Neutrophil (primary cell): ENCODE results near the gene SOCS1.

Source experiments
- H3K27ac ChIP-seq: fragments of 200-600 bp; sonication (generic); 2 replicates; pipeline ENCODE4 v1.5.1; 2016; ENCODE audit warnings: mild to moderate bottlenecking, moderate library complexity
- H3K27me3 ChIP-seq: fragments of 200-600 bp; sonication (generic); 2 replicates; pipeline ENCODE4 v1.6.0; 2016; ENCODE audit warnings: mild to moderate bottlenecking
- H3K36me3 ChIP-seq: fragments of 200-600 bp; sonication (generic); 2 replicates; pipeline ENCODE4 v1.5.1; 2017
- H3K4me1 ChIP-seq, 2 experiments: fragments of 200-600 bp in 1 of 2; sonication (generic) in 1 of 2; 1 replicate in 1 of 2; 2 replicates in 1 of 2; pipeline versions ENCODE4 v1.5.1 to v1.6.1; 2013 to 2016; ENCODE audit warnings: low read depth in 1 of 2, low read length in 1 of 2, mild to moderate bottlenecking in 1 of 2, moderate library complexity in 1 of 2; ENCODE audit not compliant: control insufficient read depth in 1 of 2, insufficient read depth in 1 of 2
- H3K4me3 ChIP-seq, 2 experiments: fragments of 200-600 bp in 1 of 2; sonication (generic) in 1 of 2; 1 replicate in 1 of 2; 2 replicates in 1 of 2; pipeline ENCODE4 v1.5.1; 2013 to 2016; ENCODE audit warnings: low read depth in 1 of 2, low read length in 1 of 2, mild to moderate bottlenecking in 1 of 2, moderate library complexity in 1 of 2
- H3K9me3 ChIP-seq: fragments of 200-600 bp; sonication (generic); 2 replicates; pipeline ENCODE4 v1.5.1; 2016
- TF ChIP-seq, protein P1 (sequence below): fragments of 200-600 bp; sonication (generic); IDR thresholded peaks from 2 replicates; pipeline ENCODE4 v1.5.1; 2016; ENCODE audit warnings: antibody characterized with exemption

SOCS1 gene

DNA sequence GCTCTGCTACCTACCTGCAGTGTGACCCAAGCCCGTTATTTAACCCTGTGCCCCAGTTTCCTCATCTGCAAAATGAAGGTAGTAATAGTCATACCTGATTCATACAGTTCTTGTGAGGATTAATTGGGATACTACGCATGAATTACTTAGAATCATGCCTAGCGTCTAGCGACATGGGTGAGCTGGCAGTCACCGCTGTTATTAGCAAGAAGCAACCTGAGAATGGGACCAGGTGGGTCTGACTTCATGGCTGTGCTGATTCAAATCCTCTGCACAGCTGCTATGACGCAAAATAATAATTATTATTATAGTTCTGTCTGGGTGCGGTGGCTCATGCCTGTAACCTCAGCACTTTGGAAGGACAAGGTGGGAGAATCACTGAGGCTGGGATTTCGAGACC, 7.9 kb downstream of the SOCS1 start:
- no peaks in the 10 kb centered on the region for H3K4me1 ChIP-seq
- H3K36me3 ChIP-seq, result no peaks in the 10 kb centered on the region
- no peak overlapping the region for H3K27ac ChIP-seq
- H3K27me3 ChIP-seq, result peaks cover 23% of the 10 kb centered on the region
- H3K4me3 ChIP-seq, result no peak overlapping the region
- H3K9me3 ChIP-seq, result no peaks in the 10 kb centered on the region
- TF ChIP-seq, protein P1, sequence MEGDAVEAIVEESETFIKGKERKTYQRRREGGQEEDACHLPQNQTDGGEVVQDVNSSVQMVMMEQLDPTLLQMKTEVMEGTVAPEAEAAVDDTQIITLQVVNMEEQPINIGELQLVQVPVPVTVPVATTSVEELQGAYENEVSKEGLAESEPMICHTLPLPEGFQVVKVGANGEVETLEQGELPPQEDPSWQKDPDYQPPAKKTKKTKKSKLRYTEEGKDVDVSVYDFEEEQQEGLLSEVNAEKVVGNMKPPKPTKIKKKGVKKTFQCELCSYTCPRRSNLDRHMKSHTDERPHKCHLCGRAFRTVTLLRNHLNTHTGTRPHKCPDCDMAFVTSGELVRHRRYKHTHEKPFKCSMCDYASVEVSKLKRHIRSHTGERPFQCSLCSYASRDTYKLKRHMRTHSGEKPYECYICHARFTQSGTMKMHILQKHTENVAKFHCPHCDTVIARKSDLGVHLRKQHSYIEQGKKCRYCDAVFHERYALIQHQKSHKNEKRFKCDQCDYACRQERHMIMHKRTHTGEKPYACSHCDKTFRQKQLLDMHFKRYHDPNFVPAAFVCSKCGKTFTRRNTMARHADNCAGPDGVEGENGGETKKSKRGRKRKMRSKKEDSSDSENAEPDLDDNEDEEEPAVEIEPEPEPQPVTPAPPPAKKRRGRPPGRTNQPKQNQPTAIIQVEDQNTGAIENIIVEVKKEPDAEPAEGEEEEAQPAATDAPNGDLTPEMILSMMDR, result no peak

DNA sequence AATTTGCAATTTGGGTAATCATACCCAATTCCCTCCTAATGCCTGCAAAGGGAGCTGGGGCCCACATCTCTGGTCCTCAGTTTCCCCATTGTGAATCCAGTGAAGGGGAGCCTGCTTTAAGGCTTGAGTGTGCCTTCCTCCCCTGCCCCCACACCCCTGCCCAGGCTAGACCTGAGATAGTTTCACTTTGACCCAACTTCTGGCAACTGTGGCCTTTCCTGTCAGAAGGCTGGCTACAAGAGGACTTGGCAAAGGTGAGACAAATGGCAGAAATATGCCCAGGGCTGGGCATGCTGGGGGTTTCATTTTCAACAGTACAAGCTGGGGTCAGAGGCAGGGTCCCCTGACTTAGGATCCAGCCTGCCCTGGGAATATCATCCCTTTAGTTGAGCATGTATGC, 10.0 kb downstream of the SOCS1 start:
- Histone ChIP-seq H3K27ac (no peak overlapping the region), H3K27me3 (peaks cover 8% of the 10 kb centered on the region), H3K4me3 (no peak overlapping the region), H3K36me3 (no peaks in the 10 kb centered on the region), H3K9me3 (no peaks in the 10 kb centered on the region), H3K4me1 (no peaks in the 10 kb centered on the region)
- TF ChIP-seq, protein P1, result no peak

DNA sequence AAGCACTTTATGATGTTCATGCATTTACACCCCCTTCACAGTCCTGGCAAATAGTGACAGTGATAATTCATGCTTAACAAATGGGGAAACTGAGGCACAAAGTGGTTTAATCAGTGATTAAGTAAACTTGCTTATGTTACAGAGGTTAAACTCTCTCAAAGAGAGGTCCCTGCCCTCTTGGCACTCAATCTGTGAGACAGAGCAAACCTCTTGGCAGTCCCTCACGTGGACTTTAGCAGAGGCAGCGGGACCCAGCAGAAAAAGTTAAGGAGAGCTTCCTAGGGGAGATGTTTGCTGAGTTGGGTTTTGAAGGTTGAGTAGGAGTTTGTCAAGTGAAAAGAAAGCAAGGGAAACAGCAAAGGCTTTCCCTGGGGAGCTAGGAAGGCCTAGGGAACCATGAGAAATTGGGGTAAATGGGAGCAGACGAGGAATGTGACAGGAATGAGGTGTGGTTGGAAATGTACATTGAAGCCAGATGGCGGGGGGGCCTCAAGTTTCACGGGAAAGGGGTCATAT, 10.7 kb downstream of the SOCS1 start:
- Histone ChIP-seq H3K36me3 (no peaks in the 10 kb centered on the region), H3K4me1 (no peaks in the 10 kb centered on the region), H3K27ac (no peak overlapping the region), H3K9me3 (no peaks in the 10 kb centered on the region), H3K4me3 (no peak overlapping the region), H3K27me3 (peaks cover 8% of the 10 kb centered on the region)
- TF ChIP-seq, protein P1, result no peak

DNA sequence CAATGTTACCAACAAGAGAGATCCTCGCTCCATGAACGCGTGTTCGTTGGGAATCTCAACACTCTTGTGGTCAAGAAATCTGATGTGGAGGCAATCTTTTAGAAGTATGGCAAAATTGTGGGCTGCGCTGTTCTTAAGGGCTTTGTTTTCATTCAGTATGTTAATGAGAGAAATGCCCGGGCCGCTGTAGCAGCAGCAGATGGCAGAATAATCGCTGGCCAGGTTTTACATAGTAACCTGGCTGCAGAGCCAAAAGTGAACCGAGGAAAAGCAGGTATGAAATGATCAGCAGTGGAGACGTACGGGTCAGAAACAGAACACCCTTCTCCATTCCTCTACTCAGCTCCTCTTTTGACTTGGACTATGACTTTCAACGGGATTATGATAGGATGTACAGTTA, 13.3 kb downstream of the SOCS1 start:
- H3K4me3 ChIP-seq, result no peak overlapping the region
- TF ChIP-seq, protein P1, result no peak

DNA sequence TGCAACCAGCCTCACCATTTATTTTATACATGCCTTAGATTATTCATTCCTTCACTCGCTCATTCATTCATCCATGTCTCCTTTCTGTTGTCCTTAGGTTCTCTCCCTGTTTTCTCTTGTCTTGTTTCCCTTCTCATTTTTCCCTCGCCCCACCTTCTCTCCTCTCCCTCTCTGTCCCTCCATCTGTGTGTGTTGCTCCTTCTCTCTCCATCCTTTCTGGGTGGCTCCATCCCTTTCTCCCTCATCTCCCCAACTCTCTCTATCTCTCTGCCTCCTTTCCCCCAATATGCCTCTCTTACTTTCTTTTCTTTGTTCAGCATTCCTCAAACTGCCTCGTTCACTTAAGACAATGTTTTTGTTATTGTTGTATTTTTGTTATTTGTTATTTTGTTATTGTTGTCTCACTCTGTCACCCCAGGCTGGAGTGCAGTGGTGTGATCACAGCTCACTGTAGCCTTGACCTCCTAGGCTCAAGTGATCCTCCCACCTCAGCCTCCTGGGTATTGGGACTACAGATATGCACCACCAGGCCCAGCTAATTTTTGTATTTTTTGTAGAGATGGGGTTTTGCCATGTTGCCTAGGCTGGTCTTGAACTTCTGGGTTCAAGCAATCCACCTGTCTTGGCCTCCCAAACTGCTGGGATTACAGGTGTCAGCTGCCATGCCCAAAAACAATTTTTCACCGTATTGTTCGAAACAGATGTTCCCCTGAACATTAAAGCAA, 14.4 kb downstream of the SOCS1 start:
- Histone ChIP-seq H3K4me1 (no peaks in the 10 kb centered on the region), H3K27ac (no peak overlapping the region), H3K9me3 (no peaks in the 10 kb centered on the region), H3K36me3 (no peaks in the 10 kb centered on the region), H3K27me3 (peaks cover 8% of the 10 kb centered on the region), H3K4me3 (no peak overlapping the region)
- TF ChIP-seq, protein P1, result no peak

More for the DNA sequence above, 13.3 kb downstream of the SOCS1 start:
- Histone ChIP-seq H3K36me3 (no peaks in the 10 kb centered on the region), H3K9me3 (no peaks in the 10 kb centered on the region), H3K27me3 (peaks cover 8% of the 10 kb centered on the region), H3K4me1 (no peaks in the 10 kb centered on the region), H3K27ac (no peak overlapping the region)
